Measurements from ENCODE around the gene TMPRSS11F.
"Not testable (repeated sequence)": the region's sequence is repeated elsewhere in the genome, so short reads cannot be mapped to it uniquely, and the experiment has no call there.

Gene TMPRSS11F

GRCh38 chr4:68129793-68130192 is at the start of gene TMPRSS11F:
TSS of gene TMPRSS11F (minus strand) at chr4:68129869. CDS start at chr4:68129820, 49 bp downstream.
- DNase-seq, result no peak

GRCh38 chr4:68176904-68177303 is 47.2 kb upstream of the TMPRSS11F start:
- no peak for DNase-seq

GRCh38 chr4:68176500-68176899 is 46.8 kb upstream of the TMPRSS11F start:
- DNase-seq, result no peak

GRCh38 chr4:68175562-68176155 is 46.0 kb upstream of the TMPRSS11F start:
- DNase-seq, result no peak

- DNase-seq, result not testable (repeated sequence)
Observed at GRCh38 chr4:68174389-68174788, 44.7 kb upstream of the TMPRSS11F start.

GRCh38 chr4:68172147-68172546 is 42.5 kb upstream of the TMPRSS11F start:
- not testable (repeated sequence) for DNase-seq

GRCh38 chr4:68167706-68168105 is 38.0 kb upstream of the TMPRSS11F start:
- DNase-seq, result no peak

- no peak for DNase-seq
Observed at GRCh38 chr4:68167166-68167565, 37.5 kb upstream of the TMPRSS11F start.

GRCh38 chr4:68163754-68164153 is 34.1 kb upstream of the TMPRSS11F start:
- DNase-seq, result no peak

- no peak for DNase-seq
Observed at GRCh38 chr4:68162196-68162595, 32.5 kb upstream of the TMPRSS11F start.

- no peak for DNase-seq
Observed at GRCh38 chr4:68152411-68152810, 22.7 kb upstream of the TMPRSS11F start.

- no peak for DNase-seq
Observed at GRCh38 chr4:68148800-68149685, 19.4 kb upstream of the TMPRSS11F start.

GRCh38 chr4:68147079-68147478 is 17.4 kb upstream of the TMPRSS11F start:
- DNase-seq, result no peak

- DNase-seq, result no peak
Observed at GRCh38 chr4:68145261-68145660, 15.6 kb upstream of the TMPRSS11F start.

GRCh38 chr4:68141852-68142251 is 12.2 kb upstream of the TMPRSS11F start:
- DNase-seq, result no peak

GRCh38 chr4:68132342-68132741 is 2.7 kb upstream of the TMPRSS11F start:
- DNase-seq, result no peak

- no peak for DNase-seq
Observed at GRCh38 chr4:68124262-68124661, 5.4 kb downstream of the TMPRSS11F start.

- no peak for DNase-seq
Observed at GRCh38 chr4:68123525-68123924, 6.1 kb downstream of the TMPRSS11F start.

GRCh38 chr4:68119921-68120320 is 9.7 kb downstream of the TMPRSS11F start:
- no peak for DNase-seq

- no peak for DNase-seq
Observed at GRCh38 chr4:68110441-68110840, 19.2 kb downstream of the TMPRSS11F start.

- DNase-seq, result no peak
Observed at GRCh38 chr4:68109868-68110267, 19.8 kb downstream of the TMPRSS11F start.

- no peak for DNase-seq
Observed at GRCh38 chr4:68082758-68083157, 46.9 kb downstream of the TMPRSS11F start.

GRCh38 chr4:68079928-68080327 is 49.7 kb downstream of the TMPRSS11F start:
- no peak for DNase-seq

GRCh38 chr4:68077737-68078136 is 51.9 kb downstream of the TMPRSS11F start:
- no peak for DNase-seq
